Stimulated activated CD8-positive, alpha-beta memory T cell treated with anti-CD3 and anti-CD28 coated beads, Interleukin-7, amount 100 ng/mL, for 24 hours (primary cell): Measurements from ENCODE around the gene PIGQ.

Experiments
- DNase-seq: peaks from one replicate; pipeline ENCODE4 v3.0.0-alpha.2; 2020; ENCODE audit warnings: low read depth

PIGQ gene

DNA sequence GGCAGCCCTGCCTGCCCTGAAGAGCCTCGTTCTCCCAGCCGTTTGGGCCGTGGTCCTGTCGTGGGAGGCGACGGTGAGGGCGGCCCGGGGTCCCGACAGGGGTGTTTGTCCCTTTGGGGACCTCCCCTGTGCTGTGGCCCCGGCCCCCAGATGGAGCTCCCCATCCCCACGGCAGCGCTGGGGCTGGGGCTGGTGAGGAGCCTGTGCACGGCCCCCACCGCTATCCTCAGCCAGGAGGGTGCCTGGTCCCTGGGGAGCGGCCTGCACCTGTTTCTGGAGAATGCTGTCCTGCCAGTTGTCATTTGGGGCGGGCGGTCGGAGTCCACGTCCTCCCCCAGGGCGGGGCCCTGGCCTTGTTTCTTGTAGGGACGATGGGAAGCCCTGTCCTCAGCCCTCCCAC is 35.6 kb upstream of the PIGQ start:
- no peak for DNase-seq

DNA sequence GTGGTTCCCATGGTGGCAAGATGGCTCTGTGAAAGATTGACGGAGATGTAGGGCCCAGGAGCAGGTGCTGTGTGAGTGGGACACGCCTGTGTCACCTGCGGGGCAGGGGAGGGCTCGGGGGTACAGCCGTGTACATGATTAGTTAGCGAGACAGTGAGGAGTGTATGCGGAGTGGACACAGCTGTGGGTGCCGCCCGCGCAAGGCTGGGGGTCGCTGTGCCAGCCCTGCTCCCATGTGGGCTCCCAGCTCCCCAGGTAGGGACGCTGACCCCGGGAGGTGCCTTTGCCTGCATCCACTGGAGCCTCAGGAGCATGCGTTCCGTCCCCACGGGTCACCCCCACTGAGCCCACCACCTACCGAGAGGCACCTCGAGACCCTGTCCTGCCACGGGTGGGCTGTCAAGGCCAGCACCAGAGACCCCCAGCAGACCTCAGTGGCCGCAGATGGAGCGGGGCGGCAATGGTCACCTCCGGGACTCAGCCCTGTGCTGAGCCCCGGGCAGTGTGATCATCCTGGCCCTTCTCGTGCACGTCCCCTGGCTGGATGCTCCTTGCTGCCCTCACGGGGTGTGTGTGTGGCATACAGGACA is 34.8 kb upstream of the PIGQ start:
- DNase-seq = no peak

DNA sequence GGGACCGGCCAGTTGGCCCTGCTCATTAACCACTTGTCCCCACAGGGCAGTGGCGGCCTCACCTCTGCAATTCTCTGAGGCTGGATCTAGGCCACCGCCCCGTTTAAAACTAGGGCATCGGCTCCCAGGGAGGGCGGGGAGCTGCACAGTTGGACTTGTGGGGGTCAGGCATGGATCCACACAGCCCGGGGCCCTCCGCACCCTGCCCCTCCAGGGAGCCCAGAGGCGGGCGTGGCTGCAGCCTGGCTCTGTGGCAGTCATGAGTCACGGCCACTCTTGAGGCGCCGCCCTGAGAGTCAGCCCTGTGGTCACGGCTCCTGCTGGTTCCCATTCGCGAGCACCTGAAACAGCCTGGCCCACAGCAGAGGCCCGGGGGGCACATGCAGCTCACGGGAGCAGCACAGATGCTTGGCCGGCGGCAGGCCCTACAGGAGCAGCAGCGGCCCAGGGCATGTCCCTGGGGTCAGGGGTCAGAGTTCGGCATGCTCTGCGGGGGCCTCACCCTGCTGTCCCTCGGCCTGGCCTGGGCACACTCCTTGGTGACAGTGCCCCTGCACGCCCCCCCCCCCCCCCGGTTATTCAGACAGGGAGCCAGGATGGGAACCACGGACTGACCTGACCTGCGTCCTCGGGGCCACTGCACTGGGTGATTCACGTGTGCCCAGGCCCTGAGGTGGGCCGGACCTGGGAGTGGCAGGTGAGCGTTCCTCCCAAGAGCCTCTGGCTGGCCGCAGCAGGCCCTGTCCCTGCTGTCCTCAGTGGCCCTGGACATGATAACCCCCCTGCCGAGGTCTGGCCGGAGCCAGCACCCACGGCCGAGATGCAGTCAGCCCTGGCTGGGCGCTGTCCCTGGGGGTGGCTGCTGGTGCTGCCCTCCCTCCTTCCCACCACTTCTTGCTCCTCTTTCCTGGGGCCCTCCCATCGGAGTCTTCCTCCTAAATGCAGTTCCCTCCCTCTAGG is 34.0 kb upstream of the PIGQ start:
- DNase-seq = no peak

DNA sequence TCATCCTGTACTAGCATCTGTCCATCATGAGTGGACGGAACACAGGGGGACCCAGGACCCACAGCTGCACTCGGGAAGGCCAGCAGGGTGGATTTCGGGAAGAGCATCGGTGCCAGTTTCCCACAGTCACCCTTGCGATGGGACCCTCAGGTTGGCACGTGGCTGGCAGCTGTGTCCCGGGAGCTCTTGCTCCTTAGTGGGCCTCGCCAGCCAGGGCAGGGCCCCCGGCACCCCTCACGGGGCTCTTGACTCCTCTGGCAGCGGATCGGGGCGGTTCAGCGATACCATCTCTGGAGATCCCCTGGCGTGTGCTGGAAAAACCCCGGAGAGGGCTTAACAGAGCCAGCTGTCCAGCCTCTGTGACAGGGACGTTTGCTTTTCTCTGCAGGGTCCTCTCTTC is 33.0 kb upstream of the PIGQ start:
- DNase-seq = no peak

DNA sequence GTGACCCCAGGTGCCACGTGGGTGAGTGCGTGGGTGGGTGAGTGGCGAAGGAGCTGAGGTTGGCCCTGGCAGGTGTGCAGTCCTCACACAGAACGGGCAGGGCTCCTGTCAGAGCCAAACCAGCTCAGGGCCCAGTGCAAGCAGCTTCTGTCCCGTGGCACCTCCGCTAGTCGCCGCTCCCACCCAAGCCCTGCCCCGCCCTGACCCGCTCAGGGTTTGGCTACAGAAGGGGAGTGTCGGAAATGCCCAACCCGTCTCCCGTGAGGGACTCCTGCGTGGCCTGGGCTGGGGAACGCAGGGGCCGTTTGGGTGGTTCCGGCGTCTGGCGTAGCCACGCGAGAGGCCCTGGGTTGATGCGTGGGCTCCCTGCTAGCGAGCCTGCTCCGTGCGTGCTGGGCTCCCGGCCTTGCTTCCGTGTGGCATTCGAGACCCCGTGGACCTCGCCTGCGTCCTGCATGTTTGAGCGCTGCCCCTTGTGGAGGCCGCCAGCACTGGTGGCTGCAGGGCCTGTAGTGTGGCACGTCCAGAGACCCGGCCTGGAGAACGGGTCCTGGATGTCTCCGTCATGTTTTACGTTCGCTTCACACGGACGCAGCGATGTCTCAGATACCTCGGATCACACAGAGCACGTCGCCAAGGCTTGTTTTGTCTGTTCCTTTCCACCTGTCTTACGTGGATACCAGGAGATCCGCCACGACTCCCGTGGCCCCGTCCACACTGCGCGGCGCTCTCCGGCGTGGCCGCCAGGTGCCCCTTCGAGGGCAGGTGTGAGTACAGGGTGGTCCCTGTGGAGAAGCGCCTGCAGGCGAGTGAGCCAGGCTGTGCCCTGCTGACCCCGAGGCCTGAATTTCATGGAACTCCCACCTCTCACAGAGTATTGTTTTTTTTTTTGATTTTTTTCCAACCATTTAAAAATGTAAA is 32.1 kb upstream of the PIGQ start:
- no peak for DNase-seq

DNA sequence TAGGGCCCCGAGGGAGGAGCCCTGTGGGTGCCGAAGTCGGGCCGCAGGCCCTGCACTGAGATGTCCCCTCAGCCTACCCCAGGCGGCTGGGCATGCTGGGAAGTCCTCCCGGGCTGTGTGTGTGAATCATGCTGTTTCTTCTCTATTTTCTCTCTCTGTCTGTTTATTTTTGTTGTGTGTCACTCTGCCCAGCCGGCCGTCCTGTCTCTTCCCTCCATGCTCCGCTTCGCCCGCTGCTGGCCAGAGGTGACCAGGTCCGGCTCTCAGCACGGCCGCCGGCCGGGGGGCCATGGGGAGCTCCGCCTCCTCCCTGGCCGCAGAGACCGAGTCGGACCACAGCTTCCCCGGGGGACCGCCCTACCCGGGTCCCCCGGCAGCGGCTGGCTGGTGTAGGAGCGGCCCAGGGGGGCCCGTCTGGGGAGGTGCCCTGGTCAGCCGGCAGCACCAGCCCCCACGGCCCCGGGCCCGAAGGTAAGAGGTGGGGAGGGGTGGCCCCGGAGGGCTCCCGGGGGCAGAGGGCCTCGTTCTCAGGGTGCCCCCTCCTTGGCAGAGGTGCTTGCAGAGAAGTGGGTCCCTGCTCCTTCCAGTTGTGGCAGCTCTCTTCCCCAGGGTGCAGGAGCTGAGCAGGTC is 29.8 kb upstream of the PIGQ start:
- no peak for DNase-seq

DNA sequence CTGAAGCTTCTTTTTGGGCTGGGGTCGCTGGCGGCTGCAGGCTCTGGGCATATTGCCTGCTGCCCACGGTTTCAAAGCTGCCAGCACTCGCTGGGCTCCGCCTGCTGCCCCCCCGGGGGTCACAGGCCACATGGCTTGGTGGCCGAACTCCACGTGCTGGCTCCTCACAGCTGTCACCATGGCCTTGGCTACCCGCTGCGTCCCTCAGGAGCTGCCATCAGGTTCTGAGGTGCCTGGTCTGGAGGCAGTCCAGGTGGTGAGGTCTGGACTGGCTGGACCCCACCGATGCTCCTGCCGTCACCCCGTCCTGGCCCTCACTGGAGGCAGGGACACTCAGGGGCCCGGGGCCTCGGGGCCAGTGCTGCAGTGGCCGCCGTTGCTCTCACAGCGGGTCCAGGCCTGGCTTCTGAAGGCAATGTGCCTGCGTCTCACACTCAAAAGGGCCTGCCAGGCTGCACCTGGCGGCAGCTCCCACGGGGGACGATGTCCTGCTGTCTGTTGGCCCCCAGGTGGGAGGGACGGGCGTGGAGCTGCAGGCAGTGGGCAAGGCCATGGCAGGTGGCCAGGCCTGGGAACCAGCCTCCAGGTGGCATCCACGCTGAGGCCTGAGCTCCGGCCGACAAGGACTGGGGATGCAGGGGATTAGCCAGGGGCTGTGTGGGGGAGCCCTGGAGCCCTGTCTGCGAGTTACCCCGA is 29.0 kb upstream of the PIGQ start:
- DNase-seq = no peak

DNA sequence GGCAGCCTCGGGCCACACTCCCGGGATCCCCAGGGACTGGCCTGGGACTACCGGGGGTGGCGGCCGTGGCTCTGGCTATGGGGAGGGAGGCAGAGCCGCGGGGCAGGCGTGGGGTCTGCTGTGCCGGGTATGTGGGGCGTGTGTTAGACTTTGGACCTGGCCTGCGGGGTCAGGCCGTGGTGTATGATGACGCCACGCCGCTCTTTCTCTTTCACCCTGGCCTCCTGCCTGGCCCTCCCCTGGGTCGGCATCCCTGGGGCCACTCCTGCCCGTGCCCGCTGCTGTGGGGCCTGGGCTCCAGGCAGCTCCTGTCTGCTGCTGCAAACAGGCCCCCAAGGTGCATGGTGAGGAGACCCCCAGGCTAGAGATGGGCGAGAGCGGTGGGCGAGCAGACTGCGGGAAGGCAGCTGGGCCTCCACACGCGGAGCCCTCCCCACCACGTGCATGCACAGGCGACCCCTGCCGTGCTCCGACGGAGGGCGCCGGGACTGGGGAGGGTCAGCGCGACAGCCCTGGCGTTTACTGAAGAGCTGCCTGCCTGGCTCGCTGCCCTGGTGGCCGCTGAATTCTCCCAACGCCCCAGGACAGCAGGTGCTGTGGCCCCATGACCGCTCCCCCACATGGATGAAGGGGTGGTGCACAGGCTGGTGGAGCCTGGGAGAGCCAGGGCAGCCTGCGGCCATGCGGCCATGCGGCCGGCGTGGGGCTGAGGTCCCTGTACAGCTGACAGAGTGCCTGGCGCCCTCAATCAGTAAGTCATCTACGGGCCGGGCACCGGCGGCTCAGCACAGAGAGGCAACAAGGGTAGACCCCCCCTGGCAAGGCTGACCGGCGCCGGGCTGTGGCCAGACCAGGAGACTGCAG is 26.2 kb upstream of the PIGQ start:
- DNase-seq = no peak

DNA sequence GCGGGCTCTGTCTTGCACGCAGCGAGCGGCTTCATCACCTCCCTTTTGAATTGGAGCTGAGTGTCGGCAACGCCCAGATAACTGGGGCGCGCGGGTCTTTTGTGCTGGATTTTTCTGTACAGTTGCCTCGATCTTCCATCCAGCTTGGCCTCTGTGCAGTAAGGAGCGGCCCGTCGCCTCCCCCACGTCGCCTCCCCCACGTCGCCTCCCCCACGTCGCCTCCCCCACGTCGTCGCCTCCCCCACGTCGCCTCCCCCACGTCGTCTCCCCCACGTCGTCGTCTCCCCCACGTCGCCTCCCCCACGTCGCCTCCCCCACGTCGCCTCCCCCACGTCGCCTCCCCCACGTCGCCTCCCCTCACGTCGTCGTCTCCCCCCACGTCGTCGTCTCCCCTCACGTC is 25.3 kb upstream of the PIGQ start:
- no peak for DNase-seq

DNA sequence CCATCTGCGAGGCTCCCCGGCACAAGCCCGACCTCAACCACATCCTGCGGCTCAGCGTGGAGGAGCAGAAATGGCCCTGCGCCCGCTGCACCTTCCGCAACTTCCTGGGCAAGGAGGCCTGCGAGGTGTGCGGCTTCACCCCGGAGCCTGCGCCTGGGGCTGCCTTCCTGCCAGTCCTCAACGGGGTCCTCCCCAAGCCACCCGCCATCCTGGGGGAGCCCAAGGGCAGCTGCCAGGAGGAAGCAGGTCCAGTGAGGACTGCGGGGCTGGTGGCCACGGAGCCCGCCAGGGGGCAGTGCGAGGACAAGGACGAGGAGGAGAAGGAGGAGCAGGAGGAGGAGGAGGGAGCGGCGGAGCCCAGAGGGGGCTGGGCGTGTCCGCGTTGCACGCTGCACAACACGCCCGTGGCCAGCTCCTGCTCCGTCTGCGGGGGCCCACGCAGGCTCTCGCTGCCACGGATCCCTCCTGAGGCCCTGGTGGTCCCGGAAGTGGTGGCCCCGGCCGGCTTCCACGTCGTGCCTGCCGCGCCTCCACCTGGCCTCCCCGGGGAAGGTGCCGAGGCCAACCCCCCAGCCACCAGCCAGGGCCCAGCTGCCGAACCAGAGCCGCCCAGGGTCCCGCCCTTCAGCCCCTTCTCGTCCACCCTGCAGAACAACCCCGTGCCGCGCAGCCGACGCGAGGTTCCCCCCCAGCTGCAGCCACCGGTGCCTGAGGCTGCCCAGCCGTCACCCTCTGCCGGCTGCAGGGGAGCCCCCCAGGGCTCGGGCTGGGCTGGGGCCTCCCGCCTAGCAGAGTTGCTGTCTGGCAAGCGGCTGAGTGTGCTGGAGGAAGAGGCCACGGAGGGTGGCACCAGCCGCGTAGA is 22.6 kb upstream of the PIGQ start:
- no peak for DNase-seq

DNA sequence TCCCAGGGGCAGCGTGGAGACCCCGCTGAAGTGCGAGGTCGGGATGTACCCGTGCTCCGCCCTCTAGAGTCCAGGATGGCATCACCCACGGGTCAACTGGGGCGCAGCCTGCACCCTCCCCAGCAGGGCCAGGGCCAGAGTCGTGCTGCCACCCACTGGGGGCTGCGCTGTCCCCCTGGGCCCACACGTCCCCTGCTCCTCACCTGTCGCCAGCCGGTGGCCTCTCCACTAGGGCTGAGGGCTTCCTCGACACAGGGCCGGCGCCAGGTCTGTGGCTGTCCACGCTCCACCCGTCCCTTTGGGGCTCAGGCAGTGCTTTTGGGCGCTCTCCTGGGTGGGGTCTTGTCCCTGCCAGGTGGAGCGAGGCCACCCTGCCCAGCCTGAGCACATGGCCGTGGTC is 21.2 kb upstream of the PIGQ start:
- no peak for DNase-seq

DNA sequence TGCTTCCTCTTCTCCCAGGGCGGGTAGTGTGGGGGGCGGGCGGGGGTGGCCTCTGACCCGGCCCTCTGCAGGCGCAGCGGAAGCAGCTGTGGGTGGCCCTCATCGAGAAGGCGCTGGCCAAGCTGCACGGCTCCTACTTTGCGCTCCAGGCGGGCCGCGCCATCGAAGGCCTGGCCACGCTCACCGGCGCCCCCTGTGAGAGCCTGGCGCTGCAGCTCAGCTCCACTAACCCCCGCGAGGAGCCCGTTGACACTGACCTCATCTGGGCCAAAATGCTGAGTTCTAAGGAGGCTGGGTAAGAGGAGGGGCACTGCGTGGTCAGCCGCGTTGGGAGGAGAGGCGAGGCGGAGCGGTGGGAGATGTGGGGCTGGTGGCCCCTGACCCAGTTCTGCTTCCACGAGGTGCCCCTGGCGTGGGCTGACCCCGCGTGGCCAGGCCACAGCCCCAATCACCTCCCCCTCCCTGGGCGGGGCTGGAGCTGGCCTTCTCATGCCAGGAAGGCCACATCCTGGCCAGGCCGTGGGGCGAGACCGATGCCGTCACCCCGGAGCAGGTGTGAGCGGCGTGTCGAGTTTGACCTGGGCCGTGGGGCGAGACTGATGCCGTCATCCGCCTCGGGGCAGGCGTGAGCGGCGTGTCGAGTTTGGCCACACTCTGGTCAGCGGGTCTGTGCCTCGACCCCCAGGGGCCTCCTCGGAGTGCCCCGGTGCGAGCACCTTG is 20.1 kb upstream of the PIGQ start:
- DNase-seq = no peak

DNA sequence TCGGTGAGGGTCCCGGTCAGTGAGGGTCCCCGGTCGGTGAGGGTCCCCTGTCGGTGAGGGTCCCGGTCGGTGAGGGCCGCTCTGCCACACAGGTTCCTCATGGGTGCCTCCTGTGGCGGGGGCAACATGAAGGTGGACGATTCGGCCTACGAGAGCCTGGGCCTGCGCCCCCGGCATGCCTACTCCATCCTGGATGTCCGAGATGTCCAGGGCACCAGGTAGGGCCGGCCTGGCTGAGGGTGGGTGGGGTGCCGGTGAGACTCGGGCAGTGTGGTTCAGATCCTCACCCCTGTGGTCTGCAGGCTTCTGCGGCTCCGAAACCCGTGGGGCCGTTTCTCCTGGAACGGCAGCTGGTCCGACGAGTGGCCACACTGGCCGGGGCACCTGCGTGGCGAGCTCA is 18.6 kb upstream of the PIGQ start:
- DNase-seq = no peak

DNA sequence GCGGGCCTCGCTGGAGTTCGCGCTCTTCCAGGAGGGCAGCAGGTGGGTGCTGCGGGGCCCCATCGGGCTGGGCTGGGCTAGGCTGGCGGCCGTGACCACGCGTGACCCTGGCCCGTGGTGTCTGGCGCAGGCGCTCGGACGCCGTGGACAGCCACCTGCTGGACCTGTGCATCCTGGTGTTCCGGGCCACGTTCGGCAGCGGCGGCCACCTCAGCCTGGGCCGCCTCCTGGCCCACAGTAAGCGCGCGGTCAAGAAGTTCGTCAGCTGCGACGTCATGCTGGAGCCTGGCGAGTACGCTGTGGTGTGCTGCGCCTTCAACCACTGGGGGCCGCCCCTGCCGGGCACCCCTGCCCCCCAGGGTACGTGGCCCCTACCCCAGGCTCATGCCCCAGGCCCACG is 17.6 kb upstream of the PIGQ start:
- no peak for DNase-seq

DNA sequence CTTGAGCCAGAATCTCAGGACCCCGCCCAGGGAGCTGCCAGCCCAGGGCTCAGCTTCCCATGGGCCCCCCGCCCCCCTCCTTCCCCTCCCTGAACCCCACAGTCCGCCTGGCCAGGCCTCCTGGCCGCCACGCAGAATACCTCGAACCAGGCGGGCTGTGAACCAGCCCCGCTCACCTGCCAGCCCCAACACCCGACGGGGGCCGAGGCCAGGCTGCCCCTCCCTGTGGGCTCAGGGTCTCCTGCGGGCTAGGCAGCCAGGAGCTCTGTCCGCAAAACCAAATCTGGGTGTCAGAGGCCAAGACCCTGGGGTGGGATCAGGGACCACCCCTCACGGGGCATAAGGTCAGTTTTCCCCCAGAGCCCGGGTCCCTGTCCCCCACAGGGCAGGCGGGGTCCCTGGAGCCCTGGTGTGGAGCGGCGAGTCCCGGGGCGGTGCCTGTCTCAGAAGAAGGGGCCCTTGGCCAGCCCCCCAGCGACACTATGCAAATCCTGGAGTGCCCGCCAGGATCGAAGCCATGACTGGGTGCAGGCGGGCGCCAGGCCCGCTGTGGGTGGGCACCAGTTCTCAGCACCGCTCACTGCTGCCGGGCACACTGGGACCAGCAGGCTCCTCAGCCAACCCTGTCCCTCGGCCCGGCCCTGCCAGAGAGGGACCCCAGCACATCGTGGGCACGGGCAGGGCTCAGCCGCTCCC is 16.0 kb upstream of the PIGQ start:
- DNase-seq = no peak

DNA sequence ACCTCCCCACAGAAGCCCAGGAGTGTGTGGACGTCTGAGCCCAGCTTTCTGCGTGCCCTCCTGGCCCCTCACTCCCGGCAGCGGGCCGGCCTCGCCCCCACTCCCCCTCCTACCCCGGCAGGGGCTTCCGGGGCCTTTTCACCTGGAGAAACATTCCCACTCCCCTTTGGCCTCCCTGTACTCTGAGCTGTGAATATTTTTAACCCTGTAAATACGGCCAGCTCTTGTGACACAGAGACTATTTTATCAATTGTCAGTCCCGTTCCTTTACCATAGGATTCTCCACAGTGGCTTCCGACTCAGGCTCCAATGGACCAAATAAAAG is 15.5 kb upstream of the PIGQ start:
- no peak for DNase-seq

DNA sequence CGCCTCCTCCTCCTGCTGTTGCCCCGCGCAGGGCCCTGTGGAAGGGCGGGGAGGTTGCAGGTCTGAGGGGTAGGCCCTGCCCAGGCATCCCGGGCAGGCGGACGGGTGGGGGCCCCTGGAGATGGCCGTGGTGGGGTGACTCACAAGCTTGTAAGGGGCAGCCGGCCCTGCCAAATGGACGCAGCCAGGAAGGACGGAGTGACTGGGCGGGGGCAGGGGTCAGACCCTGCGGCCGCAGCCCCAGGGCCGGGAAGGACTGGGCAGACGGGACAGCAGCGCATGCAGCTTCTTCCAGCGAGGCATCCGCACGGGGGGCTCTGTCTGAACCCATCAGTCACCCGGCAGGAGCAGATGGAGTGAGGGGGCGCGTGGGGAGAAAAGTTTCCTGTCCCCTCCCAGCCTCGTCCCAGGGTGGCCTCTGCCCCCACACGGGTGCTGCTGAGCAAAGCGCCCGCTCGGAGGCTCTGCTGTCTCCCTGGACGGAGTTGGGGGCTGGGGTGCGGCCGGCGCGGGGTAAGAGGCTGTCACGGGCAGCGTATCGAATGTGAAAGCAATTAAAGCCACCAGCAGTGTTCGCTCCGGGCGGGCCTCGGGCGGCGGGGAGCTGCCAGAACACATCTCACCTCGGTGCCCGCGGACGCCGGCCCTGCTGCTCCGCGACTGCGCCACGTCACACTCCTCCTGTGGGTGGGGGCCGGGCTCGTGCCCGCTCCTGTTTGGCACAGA is 15.0 kb upstream of the PIGQ start:
- no peak for DNase-seq
